HG02759 (cell line): ENCODE data around the gene GMDS.
A peak's percentile ranks its signal among the peaks of the same experiment; 100 is the strongest.

Experiments
- ATAC-seq: cut with Tn5 transposase; IDR thresholded peaks from one replicate; pipeline ENCODE4 v1.9.1; 2021; ENCODE audit warnings: mild to moderate bottlenecking, moderate library complexity; ENCODE audit not compliant: unreplicated experiment

GMDS gene

DNA sequence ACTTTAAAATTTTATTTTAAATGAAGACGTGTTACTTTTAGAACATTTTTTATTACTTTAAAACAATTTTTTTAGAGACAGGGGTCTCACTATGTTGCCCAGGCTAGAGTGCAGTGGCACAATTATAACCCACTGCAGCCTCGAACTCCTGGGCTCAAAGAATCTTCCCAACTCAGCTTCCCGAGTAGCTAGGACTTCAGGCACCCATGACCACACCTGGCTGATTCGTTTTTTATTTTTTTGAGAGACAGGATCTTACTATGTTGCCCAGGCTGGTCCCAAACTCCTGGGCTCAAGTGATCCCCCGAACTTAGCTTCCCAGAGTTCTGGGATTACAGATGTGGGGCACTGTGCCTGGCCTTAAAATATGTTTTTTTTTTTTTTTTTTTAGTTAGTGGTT lies 287.7 kb downstream of the GMDS start:
- no peak for ATAC-seq

DNA sequence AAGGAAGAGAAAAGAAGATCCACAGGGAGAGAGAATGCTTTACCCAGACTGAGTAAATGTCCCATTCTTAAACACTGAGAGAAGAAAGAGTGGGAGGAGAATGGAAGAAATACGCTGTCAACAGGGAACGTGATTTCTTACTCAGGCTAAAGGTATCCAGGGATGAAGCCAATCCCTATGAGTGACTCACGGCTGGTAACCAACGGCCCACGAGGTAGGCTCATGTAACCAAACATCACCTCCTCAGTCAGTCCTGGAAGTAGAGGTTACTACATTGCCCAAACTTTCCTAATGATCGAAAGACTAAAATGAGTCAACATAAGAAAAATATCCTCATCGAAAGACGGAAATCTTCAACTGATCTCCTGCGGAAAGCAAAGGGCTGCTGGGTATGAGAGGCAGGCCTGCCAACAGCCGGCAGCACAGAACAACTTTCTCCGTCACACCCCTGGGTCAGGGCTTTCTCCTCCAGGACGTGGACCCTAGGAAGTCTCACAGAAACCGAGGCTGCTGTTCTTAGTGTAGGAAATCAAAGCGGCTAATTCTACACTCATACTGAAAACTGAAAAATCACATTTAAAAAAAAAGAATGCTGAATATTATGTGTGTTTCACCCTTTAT lies 292.6 kb downstream of the GMDS start:
- no peak for ATAC-seq

DNA sequence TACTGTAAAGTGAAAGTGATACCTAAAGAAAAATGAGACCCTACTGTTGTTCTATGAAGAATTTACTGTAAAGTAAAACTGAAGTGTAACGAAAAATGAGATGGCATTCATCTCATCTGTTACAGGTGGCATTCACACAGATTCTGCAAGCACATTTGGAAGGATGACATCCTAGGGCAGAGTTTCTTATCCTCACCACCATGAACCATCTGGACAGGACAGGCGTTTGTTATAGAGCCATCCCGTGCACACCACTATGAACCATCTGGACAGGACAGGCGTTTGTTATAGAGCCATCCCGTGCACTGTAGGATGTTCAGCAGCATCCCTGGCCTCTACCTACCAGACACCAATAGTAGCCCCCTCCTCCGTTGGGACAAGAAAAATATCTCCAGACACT lies 294.8 kb downstream of the GMDS start:
- no peak for ATAC-seq

DNA sequence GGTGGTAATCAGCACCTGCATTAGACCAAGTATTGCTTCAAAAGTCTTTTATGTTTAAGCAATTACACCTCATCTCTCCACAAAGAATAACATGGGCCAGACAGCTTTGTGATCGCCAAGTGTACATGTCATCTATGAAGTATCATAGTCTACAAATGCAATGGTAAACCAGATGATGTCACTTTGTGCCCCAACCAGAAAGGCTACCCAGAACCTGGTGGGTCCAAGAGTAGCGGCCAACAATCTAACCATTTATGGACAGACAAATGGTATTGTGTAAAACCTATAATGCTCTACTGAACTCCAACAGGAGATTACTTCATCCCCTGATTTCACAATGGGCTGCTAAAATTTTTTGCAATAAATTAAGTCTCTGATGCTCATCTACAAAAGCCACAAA lies 295.9 kb downstream of the GMDS start:
- no peak for ATAC-seq

DNA sequence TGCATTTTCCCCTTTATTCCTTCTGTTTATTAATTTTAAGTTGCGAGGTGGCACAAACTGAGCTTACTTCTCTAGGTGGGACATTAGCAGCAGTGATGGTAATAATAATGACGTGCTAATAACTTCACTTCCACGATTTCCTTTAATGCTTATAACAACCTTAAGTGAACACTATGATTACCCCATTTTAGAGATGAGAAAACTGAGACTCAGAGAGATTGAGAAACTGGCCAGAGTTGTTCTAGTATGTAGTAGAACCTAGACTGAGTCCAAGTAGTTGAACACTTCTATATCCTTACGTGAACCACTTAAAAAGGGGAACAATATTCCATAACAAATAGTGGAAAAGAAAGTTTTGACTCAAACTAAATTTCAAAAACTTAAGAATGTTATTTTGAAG lies 297.5 kb downstream of the GMDS start:
- ATAC-seq = no peak

DNA sequence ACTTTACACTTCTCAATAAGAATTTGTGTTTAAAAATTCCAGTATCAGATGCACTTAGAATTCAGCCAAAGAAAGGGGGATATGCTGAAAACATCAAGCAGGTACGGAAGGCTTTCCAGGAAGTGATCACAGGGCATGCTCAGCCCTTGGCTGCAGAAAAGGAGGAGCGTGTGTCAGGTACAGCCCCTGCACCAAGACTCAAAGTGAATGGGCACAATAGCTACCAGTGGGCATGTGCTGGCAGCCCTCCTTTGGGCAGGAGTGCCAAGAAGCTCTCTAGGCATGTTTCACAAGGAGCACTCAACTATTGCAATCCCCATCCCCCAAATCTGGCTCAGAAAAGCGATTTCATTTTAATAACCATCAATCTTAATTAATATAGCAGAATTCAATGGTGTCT lies 298.8 kb downstream of the GMDS start:
- no peak for ATAC-seq

DNA sequence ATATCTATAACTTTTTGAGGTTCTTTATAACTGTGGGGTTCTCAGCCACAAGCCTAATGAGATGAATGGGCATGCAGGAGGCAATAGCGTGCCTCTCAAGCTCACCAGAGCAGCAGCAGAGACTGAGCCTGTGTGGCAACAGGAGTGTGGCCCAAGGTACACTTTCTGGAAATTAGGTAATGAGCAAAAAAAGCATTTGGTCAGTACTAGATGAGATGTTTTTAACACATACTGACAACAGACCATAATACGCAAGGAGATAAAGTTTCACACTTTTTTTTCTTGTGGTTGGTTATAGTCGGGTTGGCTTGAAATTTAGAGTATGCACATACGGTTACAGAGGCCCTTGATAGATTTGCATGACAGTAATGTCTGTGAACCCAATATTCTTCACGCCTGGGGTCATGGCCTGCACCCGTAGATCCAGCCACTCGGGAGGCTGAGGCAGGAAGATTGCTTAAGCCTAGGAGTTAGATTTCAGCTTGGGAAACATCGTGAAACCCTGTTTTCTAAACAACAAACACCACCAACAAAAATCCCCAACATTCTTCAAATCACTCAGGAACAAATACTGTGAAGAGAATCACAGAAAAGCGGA lies 300.1 kb downstream of the GMDS start:
- ATAC-seq = no peak

DNA sequence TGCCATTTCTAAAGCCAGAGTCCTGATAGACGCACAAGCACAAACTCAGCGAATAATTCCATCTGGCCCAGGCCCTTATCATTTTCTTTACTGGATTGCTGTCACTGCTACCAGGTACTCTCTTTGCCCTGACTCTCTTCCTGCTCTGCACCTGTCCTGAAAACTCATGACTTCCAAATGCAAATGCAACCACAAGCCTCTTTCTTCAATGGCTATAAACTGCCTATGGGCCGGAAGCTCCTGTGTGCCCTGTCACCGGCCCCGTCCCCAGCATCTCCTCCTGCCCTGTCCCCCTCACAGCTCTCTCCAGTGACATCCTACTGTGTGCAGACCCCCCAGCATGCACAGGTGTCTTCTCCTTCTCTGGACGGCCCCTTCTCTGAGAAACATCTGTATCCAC lies 302.6 kb downstream of the GMDS start:
- ATAC-seq = no peak

DNA sequence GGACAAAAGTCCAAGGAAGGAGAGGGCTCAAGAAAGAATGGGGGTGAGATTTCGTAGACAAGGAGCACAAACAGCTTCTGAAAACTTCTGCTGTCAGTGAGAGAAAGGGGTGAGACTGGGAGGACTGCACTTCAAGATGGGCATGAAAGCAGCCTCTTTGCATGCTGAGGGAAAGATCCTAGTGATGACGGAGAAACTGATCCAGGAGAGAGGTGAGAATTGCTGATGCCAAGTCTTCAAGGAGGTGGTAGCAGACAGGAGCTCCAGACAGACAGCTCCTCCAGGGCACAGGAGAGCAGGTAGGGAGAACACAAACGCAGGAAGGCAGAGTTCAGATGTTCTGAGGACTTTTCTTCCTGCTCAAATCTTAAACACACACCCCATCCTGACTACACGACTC lies 303.9 kb downstream of the GMDS start:
- ATAC-seq = no peak

DNA sequence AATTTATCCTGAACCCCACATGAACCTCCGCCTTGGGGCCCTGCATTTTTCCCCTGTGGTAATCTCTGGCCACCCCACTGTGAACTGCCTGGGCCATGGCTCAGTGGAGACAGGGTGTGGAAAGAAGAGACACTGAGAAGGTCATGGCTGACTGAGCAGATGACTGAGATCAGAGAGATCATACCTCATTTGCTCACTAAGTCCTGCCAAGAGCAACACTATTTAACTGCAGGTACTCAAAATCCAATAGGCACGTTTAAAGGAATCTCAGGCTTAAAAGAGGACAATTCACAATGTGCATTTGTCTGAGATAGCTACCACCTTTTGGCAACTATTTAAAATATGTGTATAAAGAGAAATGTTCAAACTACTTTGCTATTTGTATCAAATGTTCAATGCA lies 305.0 kb downstream of the GMDS start:
- ATAC-seq = peak; percentile 77

DNA sequence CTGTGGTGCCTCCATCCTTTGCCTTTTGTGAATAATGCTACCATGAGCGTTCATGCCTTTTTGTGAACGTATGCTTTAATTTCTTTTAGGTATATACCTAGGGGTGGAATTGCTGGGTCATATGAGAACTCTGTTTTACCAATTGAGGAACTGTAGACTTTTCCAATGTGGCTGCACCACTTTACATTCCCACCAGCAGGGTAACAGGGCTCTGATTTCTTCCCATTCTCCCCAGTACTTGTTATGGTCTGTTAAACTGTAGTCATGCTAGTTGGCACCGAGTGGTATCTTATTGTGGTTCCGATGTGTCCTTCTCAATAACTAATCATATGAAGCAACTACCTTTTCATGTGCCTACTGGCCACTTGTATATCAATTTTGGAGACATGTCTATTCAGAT lies 312.1 kb downstream of the GMDS start:
- no peak for ATAC-seq

DNA sequence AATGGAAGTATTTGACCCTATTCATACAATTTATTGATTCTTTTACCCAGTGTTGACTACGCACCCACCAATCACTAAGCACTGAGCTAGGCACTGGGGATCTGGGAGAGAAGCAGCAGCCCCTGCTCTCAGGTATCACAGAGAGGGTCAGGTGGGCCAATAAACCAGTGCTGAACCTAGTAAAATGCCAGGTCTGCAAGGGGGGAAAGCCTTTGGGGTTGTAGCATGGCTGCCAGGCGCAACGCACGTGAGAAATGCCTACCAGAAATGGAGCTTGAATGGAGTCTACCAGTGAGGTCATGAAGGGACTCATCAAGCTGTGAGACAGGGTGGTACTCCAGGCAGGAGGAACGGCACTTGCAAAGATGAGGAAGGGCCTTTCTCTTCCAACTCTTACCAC lies 313.6 kb downstream of the GMDS start:
- ATAC-seq = no peak

DNA sequence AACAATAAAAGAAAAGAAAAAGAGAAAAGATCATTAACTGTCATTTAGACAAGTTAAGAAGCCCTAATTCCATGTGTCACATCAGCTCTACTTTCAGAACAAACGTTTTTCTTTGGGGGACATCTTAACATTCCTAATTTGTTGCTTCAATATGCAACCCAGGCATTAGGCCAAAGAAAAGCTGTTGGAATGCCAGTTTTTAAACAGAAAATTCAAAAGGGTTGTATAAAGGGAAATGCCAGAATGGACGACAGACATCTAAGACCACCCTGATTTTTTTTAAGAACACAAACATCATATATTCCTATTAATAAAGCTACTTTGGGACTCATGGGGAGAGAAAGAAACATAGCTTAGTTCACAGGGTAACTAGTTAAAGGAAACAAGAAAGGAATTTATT lies 315.0 kb downstream of the GMDS start:
- ATAC-seq = no peak

DNA sequence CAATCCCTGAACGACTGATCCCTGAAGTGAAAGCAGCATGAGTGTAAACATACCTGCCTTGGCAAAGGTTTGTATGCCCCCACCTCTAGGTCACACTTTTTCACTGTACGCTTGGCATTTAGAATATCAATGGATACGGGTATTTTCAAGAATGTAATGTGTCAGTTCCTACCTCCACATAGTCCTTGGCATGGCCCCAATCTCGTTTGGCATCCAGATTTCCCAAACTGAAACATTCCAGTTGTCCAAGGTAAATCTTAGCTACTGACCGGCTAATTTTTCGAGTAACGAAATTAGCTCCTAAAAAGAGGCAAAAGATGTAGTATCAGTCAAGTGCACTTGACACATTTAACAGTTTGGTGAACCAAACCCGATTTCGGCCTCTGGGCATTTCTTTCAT lies 315.5 kb downstream of the GMDS start:
- no peak for ATAC-seq

DNA sequence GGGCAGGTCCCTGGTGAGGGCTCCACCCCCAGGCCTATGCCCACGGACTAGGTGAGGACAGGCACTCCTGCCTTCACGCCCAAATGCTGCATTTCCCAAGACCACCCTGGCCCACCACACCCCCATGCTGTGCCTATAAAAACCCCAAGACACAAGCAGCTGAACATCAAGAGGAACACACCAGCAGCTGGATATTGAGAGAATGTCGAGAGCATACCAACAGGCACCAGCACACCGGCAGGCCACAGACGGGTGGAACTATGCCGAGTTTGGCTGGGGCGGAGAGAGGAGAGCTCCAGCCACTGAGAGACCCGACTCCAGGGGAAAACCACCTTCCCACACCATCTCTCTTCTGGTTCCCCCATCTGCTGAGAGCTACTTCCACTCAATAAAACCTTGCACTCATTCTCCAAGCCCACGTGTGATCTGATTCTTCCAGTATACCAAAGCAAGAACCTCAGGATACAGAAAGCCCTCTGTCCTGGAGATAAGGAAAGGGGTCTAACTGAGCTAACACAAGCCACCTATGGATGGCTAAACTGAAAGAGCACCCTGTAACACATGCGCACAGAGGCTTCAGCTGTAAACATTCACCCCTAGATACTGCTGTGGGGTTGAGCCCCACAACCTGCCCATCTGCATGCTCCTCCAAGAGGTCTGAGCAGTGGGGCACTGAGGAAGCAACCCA lies 319.5 kb downstream of the GMDS start:
- ATAC-seq = no peak

DNA sequence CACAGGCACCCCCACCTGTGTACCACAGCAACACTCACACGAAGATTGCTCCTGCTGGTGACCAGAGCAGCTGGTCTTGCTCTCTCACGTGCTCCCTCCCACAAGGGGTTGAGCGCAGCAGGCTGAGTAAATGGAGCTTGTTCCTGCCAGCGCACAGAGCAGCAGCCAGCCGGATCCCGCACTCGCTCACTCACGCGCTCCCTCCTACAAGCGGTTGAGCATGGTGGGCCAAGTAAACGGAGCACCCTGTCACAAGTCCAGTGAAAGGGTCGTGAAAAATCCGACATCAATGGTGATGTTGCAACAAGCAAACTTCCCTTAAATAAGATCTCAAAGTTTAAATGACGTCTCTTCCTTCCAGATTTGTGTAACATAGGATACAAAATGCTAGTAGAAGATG lies 322.0 kb downstream of the GMDS start:
- ATAC-seq = no peak

DNA sequence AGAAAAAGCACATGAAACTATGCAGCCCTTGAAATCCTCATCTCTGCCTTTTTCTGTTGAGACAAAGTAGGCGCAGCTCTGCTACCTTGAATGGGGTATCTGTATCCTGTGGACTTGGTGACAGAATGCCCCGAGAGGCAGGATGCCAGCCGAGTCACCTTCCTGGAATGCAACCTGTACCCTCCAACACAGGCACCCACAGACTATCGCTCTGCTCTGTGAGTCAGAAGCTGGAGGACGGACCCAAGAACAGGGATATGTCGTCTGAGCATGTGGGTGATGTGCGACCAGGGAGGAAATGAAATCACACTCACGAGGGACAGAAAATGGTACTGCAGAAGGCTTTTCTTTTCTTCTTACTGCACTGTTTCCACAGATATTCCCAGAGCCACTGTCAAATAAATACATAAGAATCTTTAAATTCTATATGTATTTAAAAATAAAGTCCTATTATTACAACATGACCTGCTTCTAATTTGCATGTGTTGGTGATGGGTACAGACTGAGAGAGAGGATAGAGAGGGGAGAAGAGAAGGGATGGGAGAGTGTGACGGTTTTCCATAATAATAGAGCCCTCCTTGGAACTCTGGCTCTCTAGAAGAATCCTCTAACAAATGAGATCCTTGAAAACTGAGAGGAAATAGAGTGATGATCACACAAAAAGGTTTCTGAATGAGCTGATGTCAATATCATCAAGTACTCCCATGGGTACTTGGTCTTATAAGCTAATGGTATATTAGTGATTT lies 327.6 kb downstream of the GMDS start:
- no peak for ATAC-seq

DNA sequence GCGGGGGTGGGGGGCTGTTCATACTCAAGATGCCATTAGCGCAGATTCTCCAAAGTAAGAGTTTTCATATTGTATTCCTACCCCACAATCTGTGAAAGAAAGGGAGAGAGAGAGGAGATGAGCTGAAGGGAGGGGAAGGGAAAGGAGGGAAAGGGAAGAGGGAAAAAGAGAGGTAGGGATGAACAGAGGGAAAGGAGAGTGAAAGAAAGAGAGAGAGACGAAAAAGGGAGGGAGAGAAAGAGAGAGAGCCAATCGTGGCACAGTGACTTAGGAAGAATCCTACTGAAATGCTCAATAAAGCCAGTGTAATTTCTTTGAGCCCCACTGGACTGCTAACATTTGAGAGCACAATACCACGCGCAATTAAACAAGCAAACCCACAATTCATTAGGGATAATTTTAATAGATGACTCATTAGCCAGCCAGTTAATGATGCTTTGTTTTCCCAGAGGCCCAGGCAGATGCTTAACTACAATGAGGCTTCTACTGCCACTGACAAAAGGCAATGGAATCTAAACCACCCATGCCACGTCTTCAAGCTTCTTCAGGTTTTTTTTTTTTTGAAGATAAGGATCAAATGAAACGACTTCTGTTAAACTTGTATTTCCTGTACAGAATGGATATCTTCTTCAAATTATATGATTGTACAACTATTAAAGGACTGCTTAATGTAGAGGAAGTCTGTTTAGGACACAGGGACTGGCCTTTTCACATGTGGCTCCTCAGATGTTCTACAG lies 328.9 kb downstream of the GMDS start:
- ATAC-seq = no peak

DNA sequence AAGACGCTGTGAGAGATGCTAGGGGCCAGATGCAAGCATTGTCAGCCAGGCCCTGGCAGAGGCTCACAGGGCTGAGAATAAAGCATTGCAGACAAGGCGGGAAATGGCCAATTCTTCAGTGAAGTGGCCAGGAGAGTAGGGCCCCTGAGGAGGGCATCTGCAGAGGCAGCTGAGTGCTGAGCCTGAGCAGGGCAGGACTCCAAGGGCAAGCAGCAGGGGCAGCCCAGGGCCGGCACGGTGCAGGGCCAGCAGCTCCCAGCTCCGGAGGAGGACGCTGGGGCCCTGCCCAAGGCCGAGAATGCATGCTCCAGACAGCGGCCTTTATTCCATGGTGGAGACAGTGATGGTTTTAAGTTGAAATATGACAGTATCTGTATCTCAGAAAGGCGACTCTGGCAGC lies 330.2 kb downstream of the GMDS start:
- ATAC-seq = no peak

DNA sequence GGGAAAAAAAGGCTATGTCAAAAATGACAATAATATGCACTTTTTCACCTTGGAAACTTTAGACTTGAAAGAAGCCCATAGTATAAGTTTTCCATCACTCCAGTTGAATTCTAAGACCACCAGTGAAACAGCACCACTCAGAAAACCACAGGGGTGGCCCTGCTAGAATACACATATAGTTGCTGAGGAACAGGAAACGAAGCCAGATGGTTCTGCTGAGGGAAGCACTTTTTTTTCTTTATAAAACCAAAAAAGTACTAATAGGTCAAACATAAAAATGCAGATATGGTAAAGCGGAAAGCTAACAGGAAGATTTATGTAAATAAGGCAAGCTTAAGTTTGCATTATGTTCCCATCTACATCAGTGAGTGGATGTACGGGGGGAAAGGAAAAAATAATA lies 331.8 kb downstream of the GMDS start:
- ATAC-seq = no peak

DNA sequence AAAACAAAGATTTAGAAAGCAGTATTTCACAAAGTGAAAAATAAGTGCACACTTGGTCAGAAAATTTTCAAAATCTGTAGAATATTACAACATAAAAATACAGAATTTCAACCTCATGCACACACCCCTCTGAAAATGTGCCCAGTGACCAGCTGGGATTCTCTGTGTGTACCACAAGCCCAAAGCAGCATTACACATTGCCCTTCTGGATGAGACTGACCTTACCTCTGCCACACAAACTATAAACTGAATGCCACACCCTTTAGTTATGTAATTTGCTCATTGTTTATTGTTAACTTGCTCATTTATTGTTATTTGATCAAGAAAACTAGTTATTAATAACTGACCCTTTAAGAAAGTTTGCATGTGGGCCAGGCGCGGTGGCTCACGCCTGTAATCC lies 332.7 kb downstream of the GMDS start:
- ATAC-seq = no peak
